Liver (tissue), 9 donors: ENCODE measurements around the gene NTNG1. TPM values are rescaled to one million over a fixed set of nuclear protein-coding genes. Genes with fewer than 3 reads are reported as not detected.

Source experiments
- DNase-seq: peaks from one replicate; pipeline ENCODE4 v3.0.0-alpha.2; 2017; ENCODE audit warnings: low spot score
- H3K27ac ChIP-seq, 2 donors: one replicate each; pipeline ENCODE4 v1.7.0; 2013; ENCODE audit warnings: inconsistent platforms in 2 of 2, low read length in 2 of 2, control low read depth in 1 of 2, low read depth in 1 of 2, mild to moderate bottlenecking in 1 of 2
- H3K27me3 ChIP-seq, 4 donors: one replicate each; pipeline versions ENCODE4 v1.6.1 to v1.7.0; 2013; ENCODE audit warnings: low read length in 3 of 4, inconsistent platforms in 1 of 4, mild to moderate bottlenecking in 1 of 4, moderate library complexity in 1 of 4; ENCODE audit not compliant: control insufficient read depth in 4 of 4, insufficient read depth in 4 of 4
- H3K36me3 ChIP-seq, 4 donors: one replicate each; pipeline versions ENCODE4 v1.6.1 to v1.7.0; 2013; ENCODE audit warnings: low read length in 3 of 4, mild to moderate bottlenecking in 3 of 4, low read depth in 1 of 4, moderate library complexity in 1 of 4; ENCODE audit not compliant: control insufficient read depth in 4 of 4, insufficient read depth in 3 of 4
- H3K4me1 ChIP-seq, 4 donors: one replicate each; pipeline versions ENCODE4 v1.6.1 to v1.7.0; 2013; ENCODE audit warnings: low read length in 3 of 4, mild to moderate bottlenecking in 3 of 4, moderate library complexity in 1 of 4; ENCODE audit not compliant: control insufficient read depth in 4 of 4, insufficient read depth in 4 of 4
- H3K4me3 ChIP-seq, 3 donors: one replicate each; pipeline versions ENCODE4 v1.6.1 to v1.7.0; 2013; ENCODE audit warnings: low read length in 3 of 3, control low read depth in 1 of 3, low read depth in 1 of 3, mild to moderate bottlenecking in 1 of 3
- H3K9ac ChIP-seq, 2 donors: one replicate each; pipeline ENCODE4 v1.7.0; 2013; ENCODE audit warnings: low read length in 2 of 2, mild to moderate bottlenecking in 2 of 2, moderate library complexity in 2 of 2, control low read depth in 1 of 2, low read depth in 1 of 2
- H3K9me3 ChIP-seq, 4 donors: one replicate each; pipeline versions ENCODE4 v1.6.1 to v1.7.0; 2013; ENCODE audit warnings: low read length in 3 of 4; ENCODE audit not compliant: control insufficient read depth in 4 of 4
- ATF3 ChIP-seq: IDR thresholded peaks from 2 replicates; pipeline ENCODE4 v1.6.1; 2016; ENCODE audit warnings: antibody characterized with exemption
- CTCF ChIP-seq: fragments of 150-350 bp; IDR thresholded peaks from 2 replicates; pipeline ENCODE4 v1.5.1; 2017; ENCODE audit warnings: improper control_type of control experiment, low read depth, low read length; ENCODE audit not compliant: missing input control
- EGR1 ChIP-seq, 2 donors: IDR thresholded peaks; 2 replicates each; pipeline ENCODE4 v1.6.1; 2016 to 2018; ENCODE audit warnings: antibody characterized with exemption in 2 of 2, low read depth in 2 of 2
- FOXA1 ChIP-seq: IDR thresholded peaks from 2 replicates; pipeline ENCODE4 v1.6.1; 2016; ENCODE audit warnings: antibody characterized with exemption
- FOXA2 ChIP-seq: IDR thresholded peaks from 2 replicates; pipeline ENCODE4 v1.6.1; 2016; ENCODE audit warnings: antibody characterized with exemption
- GABPA ChIP-seq, 2 donors: IDR thresholded peaks in 1 of 2; conservative IDR thresholded peaks in 1 of 2; 2 replicates each; pipeline ENCODE4 v1.6.1; 2016; ENCODE audit warnings: antibody characterized with exemption in 2 of 2, mild to moderate bottlenecking in 1 of 2, moderate library complexity in 1 of 2
- HNF4A ChIP-seq, 2 donors: conservative IDR thresholded peaks; 2 replicates each; pipeline ENCODE4 v1.6.1; 2016; ENCODE audit warnings: antibody characterized with exemption in 2 of 2, mild to moderate bottlenecking in 2 of 2
- HNF4G ChIP-seq: IDR thresholded peaks from 2 replicates; pipeline ENCODE4 v1.6.1; 2016; ENCODE audit warnings: antibody characterized with exemption
- JUND ChIP-seq, 2 donors: IDR thresholded peaks; 2 replicates each; pipeline ENCODE4 v1.6.1; 2016; ENCODE audit warnings: antibody characterized with exemption in 2 of 2
- MAX ChIP-seq: IDR thresholded peaks from 2 replicates; pipeline ENCODE4 v1.6.1; 2016; ENCODE audit warnings: antibody characterized with exemption
- NR2F2 ChIP-seq: IDR thresholded peaks from 2 replicates; pipeline ENCODE4 v1.6.1; 2016; ENCODE audit warnings: antibody characterized with exemption
- RAD21 ChIP-seq, 2 donors: IDR thresholded peaks; 2 replicates each; pipeline ENCODE4 v1.6.1; 2016; ENCODE audit warnings: antibody characterized with exemption in 2 of 2, mild to moderate bottlenecking in 2 of 2
- RXRA ChIP-seq, 2 donors: IDR thresholded peaks; 2 replicates each; pipeline ENCODE4 v1.6.1; 2017 to 2018; ENCODE audit warnings: antibody characterized with exemption in 2 of 2, mild to moderate bottlenecking in 1 of 2
- SP1 ChIP-seq: IDR thresholded peaks from 2 replicates; pipeline ENCODE4 v1.6.1; 2018; ENCODE audit warnings: antibody characterized with exemption, mild to moderate bottlenecking
- TAF1 ChIP-seq: conservative IDR thresholded peaks from 2 replicates; pipeline ENCODE4 v1.6.1; 2016; ENCODE audit warnings: antibody characterized with exemption, mild to moderate bottlenecking
- YY1 ChIP-seq: IDR thresholded peaks from 2 replicates; pipeline ENCODE4 v1.6.1; 2016; ENCODE audit warnings: antibody characterized with exemption, mild to moderate bottlenecking
- WGBS: extraction: QIAGEN DNeasy Blood & Tissue Kit; methylation state at CpG from one replicate; pipeline ENCODE4 v1.1.7; 2013; 5-methylcytosine and 5-hydroxymethylcytosine counted together
- polyA plus RNA-seq, 2 donors: library from polyadenylated mRNA; stranded (reverse) in 1 of 2; unstranded in 1 of 2; fragments of 200-250 nt in 1 of 2; fragments of >200 nt in 1 of 2; fragmentation: Nextera tagmentation in 1 of 2; extraction: Ambion mirVana in 1 of 2; gene quantifications; one replicate each; pipeline versions ENCODE4 v1.2.1 to v1.2.3, GENCODE V29; 2013 to 2015
- total RNA-seq, 2 donors: library from RNA; depleted of rRNA; stranded (reverse); fragments of >200 nt; gene quantifications; one replicate each; pipeline ENCODE4 v1.2.3, GENCODE V29; 2014
- TF ChIP-seq, protein P1 (sequence below): IDR thresholded peaks from 2 replicates; pipeline ENCODE4 v1.6.1; 2016; ENCODE audit warnings: antibody characterized with exemption
- TF ChIP-seq, protein P2 (sequence below): IDR thresholded peaks from 2 replicates; pipeline ENCODE4 v1.6.1; 2016; ENCODE audit warnings: antibody characterized with exemption, mild to moderate bottlenecking
- donor health status: healthy.
- donor health status: healthy.
- donor health status: healthy.
- donor health status: healthy.
- donor health status: healthy.

NTNG1 gene
- total and polyA plus RNA-seq, 4 donors = under 0.01 TPM; not detected in 2

DNA sequence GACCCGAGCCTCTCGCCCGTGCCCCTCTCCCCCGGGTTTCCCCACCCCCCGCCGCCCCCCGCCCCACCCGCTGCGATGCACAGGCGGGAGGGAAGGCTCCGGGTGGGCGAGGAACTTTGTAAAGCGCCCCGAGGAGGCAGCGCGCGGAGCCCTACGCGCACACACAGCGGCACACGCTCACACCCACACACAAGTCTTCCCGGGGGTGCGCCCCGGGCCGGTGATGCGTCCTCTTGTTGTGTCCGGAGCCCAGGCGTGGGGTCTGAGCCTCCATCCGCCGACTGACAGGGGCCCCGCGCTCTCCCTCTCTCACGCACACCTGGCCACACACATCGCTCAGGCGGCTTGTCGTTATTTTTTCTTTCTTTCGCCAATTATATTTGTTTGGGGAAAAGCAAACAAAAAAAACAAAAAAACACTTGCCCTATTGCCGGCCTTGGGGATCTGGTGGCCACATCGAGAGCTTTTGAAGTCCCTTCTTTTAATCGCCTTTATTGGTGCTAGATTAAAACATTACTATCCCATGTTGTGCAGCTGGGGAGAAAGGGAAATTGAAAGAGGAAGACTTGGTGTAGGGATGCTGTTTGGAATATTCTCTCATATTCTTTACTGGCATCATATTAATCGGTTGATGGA is 770 bp downstream of the NTNG1 start:
- H3K4me1 ChIP-seq = peaks cover 15 to 25% (median 19%) of the 10 kb centered on the region in 4 donors
- peaks cover 0 to 23% (median 6%) of the 10 kb centered on the region in 4 donors for H3K27me3 ChIP-seq
- no peak overlapping the region for H3K27ac ChIP-seq
- TF ChIP-seq SP1 (no peak), HNF4G (no peak), GABPA (IDR thresholded peaks at IDR 0.05 in 1 of 2, conservative IDR thresholded peaks at IDR 0.05 in 1 of 2) (no peak), FOXA1 (no peak), HNF4A (conservative IDR thresholded peaks at IDR 0.05) (no peak), YY1 (no peak), JUND (IDR thresholded peaks at IDR 0.05) (no peak), MAX (no peak), TAF1 (no peak), RAD21 (IDR thresholded peaks at IDR 0.05) (no peak), RXRA (IDR thresholded peaks at IDR 0.05) (no peak), EGR1 (IDR thresholded peaks at IDR 0.05; ENCODE audit: low read depth in 2 of 2) (no peak), CTCF (no peak), NR2F2 (no peak), FOXA2 (no peak), ATF3 (no peak)
- TF ChIP-seq, protein P1, sequence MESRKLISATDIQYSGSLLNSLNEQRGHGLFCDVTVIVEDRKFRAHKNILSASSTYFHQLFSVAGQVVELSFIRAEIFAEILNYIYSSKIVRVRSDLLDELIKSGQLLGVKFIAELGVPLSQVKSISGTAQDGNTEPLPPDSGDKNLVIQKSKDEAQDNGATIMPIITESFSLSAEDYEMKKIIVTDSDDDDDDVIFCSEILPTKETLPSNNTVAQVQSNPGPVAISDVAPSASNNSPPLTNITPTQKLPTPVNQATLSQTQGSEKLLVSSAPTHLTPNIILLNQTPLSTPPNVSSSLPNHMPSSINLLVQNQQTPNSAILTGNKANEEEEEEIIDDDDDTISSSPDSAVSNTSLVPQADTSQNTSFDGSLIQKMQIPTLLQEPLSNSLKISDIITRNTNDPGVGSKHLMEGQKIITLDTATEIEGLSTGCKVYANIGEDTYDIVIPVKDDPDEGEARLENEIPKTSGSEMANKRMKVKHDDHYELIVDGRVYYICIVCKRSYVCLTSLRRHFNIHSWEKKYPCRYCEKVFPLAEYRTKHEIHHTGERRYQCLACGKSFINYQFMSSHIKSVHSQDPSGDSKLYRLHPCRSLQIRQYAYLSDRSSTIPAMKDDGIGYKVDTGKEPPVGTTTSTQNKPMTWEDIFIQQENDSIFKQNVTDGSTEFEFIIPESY = no peak
- TF ChIP-seq, protein P2, sequence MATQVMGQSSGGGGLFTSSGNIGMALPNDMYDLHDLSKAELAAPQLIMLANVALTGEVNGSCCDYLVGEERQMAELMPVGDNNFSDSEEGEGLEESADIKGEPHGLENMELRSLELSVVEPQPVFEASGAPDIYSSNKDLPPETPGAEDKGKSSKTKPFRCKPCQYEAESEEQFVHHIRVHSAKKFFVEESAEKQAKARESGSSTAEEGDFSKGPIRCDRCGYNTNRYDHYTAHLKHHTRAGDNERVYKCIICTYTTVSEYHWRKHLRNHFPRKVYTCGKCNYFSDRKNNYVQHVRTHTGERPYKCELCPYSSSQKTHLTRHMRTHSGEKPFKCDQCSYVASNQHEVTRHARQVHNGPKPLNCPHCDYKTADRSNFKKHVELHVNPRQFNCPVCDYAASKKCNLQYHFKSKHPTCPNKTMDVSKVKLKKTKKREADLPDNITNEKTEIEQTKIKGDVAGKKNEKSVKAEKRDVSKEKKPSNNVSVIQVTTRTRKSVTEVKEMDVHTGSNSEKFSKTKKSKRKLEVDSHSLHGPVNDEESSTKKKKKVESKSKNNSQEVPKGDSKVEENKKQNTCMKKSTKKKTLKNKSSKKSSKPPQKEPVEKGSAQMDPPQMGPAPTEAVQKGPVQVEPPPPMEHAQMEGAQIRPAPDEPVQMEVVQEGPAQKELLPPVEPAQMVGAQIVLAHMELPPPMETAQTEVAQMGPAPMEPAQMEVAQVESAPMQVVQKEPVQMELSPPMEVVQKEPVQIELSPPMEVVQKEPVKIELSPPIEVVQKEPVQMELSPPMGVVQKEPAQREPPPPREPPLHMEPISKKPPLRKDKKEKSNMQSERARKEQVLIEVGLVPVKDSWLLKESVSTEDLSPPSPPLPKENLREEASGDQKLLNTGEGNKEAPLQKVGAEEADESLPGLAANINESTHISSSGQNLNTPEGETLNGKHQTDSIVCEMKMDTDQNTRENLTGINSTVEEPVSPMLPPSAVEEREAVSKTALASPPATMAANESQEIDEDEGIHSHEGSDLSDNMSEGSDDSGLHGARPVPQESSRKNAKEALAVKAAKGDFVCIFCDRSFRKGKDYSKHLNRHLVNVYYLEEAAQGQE = no peak
- H3K9me3 ChIP-seq = no peaks in the 10 kb centered on the region
- H3K9ac ChIP-seq = peak overlapping the region in 1 of 2 donors; percentile 13
- DNase-seq = no peak
- peak overlapping the region in 2 of 3 donors; percentile 58 to 63 for H3K4me3 ChIP-seq
- H3K36me3 ChIP-seq = no peaks in the 10 kb centered on the region
- WGBS = under 1% methylated on average over 41 of the region's 41 CpGs
